Liver (tissue), 9 donors: ENCODE results near the gene NNT. TPM values are rescaled to one million over a fixed set of nuclear protein-coding genes. Genes with fewer than 3 reads are reported as not detected.

Experiments used
- DNase-seq: peaks from one replicate; pipeline ENCODE4 v3.0.0-alpha.2; 2017; ENCODE audit warnings: low spot score
- H3K27ac ChIP-seq, 2 donors: one replicate each; pipeline ENCODE4 v1.7.0; 2013; ENCODE audit warnings: inconsistent platforms in 2 of 2, low read length in 2 of 2, control low read depth in 1 of 2, low read depth in 1 of 2, mild to moderate bottlenecking in 1 of 2
- H3K27me3 ChIP-seq, 4 donors: one replicate each; pipeline versions ENCODE4 v1.6.1 to v1.7.0; 2013; ENCODE audit warnings: low read length in 3 of 4, inconsistent platforms in 1 of 4, mild to moderate bottlenecking in 1 of 4, moderate library complexity in 1 of 4; ENCODE audit not compliant: control insufficient read depth in 4 of 4, insufficient read depth in 4 of 4
- H3K36me3 ChIP-seq, 4 donors: one replicate each; pipeline versions ENCODE4 v1.6.1 to v1.7.0; 2013; ENCODE audit warnings: low read length in 3 of 4, mild to moderate bottlenecking in 3 of 4, low read depth in 1 of 4, moderate library complexity in 1 of 4; ENCODE audit not compliant: control insufficient read depth in 4 of 4, insufficient read depth in 3 of 4
- H3K4me1 ChIP-seq, 4 donors: one replicate each; pipeline versions ENCODE4 v1.6.1 to v1.7.0; 2013; ENCODE audit warnings: low read length in 3 of 4, mild to moderate bottlenecking in 3 of 4, moderate library complexity in 1 of 4; ENCODE audit not compliant: control insufficient read depth in 4 of 4, insufficient read depth in 4 of 4
- H3K4me3 ChIP-seq, 3 donors: one replicate each; pipeline versions ENCODE4 v1.6.1 to v1.7.0; 2013; ENCODE audit warnings: low read length in 3 of 3, control low read depth in 1 of 3, low read depth in 1 of 3, mild to moderate bottlenecking in 1 of 3
- H3K9ac ChIP-seq, 2 donors: one replicate each; pipeline ENCODE4 v1.7.0; 2013; ENCODE audit warnings: low read length in 2 of 2, mild to moderate bottlenecking in 2 of 2, moderate library complexity in 2 of 2, control low read depth in 1 of 2, low read depth in 1 of 2
- H3K9me3 ChIP-seq, 4 donors: one replicate each; pipeline versions ENCODE4 v1.6.1 to v1.7.0; 2013; ENCODE audit warnings: low read length in 3 of 4; ENCODE audit not compliant: control insufficient read depth in 4 of 4
- FOXA1 ChIP-seq: IDR thresholded peaks from 2 replicates; pipeline ENCODE4 v1.6.1; 2016; ENCODE audit warnings: antibody characterized with exemption
- FOXA2 ChIP-seq: IDR thresholded peaks from 2 replicates; pipeline ENCODE4 v1.6.1; 2016; ENCODE audit warnings: antibody characterized with exemption
- GABPA ChIP-seq, 2 donors: IDR thresholded peaks in 1 of 2; conservative IDR thresholded peaks in 1 of 2; 2 replicates each; pipeline ENCODE4 v1.6.1; 2016; ENCODE audit warnings: antibody characterized with exemption in 2 of 2, mild to moderate bottlenecking in 1 of 2, moderate library complexity in 1 of 2
- NR2F2 ChIP-seq: IDR thresholded peaks from 2 replicates; pipeline ENCODE4 v1.6.1; 2016; ENCODE audit warnings: antibody characterized with exemption
- RAD21 ChIP-seq, 2 donors: IDR thresholded peaks; 2 replicates each; pipeline ENCODE4 v1.6.1; 2016; ENCODE audit warnings: antibody characterized with exemption in 2 of 2, mild to moderate bottlenecking in 2 of 2
- REST ChIP-seq: IDR thresholded peaks from 2 replicates; pipeline ENCODE4 v1.6.1; 2016; ENCODE audit warnings: antibody characterized with exemption, mild to moderate bottlenecking
- RXRA ChIP-seq, 2 donors: IDR thresholded peaks; 2 replicates each; pipeline ENCODE4 v1.6.1; 2017 to 2018; ENCODE audit warnings: antibody characterized with exemption in 2 of 2, mild to moderate bottlenecking in 1 of 2
- SP1 ChIP-seq: IDR thresholded peaks from 2 replicates; pipeline ENCODE4 v1.6.1; 2018; ENCODE audit warnings: antibody characterized with exemption, mild to moderate bottlenecking
- TAF1 ChIP-seq: conservative IDR thresholded peaks from 2 replicates; pipeline ENCODE4 v1.6.1; 2016; ENCODE audit warnings: antibody characterized with exemption, mild to moderate bottlenecking
- WGBS: extraction: QIAGEN DNeasy Blood & Tissue Kit; methylation state at CpG from one replicate; pipeline ENCODE4 v1.1.7; 2013; 5-methylcytosine and 5-hydroxymethylcytosine counted together
- polyA plus RNA-seq, 2 donors: library from polyadenylated mRNA; stranded (reverse) in 1 of 2; unstranded in 1 of 2; fragments of 200-250 nt in 1 of 2; fragments of >200 nt in 1 of 2; fragmentation: Nextera tagmentation in 1 of 2; extraction: Ambion mirVana in 1 of 2; gene quantifications; one replicate each; pipeline versions ENCODE4 v1.2.1 to v1.2.3, GENCODE V29; 2013 to 2015
- total RNA-seq, 2 donors: library from RNA; depleted of rRNA; stranded (reverse); fragments of >200 nt; gene quantifications; one replicate each; pipeline ENCODE4 v1.2.3, GENCODE V29; 2014
- donor health status: healthy.
- donor health status: healthy.
- donor health status: healthy.
- donor health status: healthy.
- donor health status: healthy.

The NNT gene
- total and polyA plus RNA-seq, 4 donors, result 45.4 to 154 (median 89.2) TPM

GRCh38 chr5:43606351-43606750 lies 3.4 kb downstream of the NNT start:
- DNase-seq, result no peak
- Histone ChIP-seq H3K9me3 (no peaks in the 10 kb centered on the region), H3K9ac (no peak overlapping the region), H3K27me3 (no peaks in the 10 kb centered on the region), H3K4me3 (no peak overlapping the region), H3K27ac (no peak overlapping the region), H3K4me1 (peaks cover 6 to 28% (median 13%) of the 10 kb centered on the region in 4 donors), H3K36me3 (peaks cover 0 to 15% (median 11%) of the 10 kb centered on the region in 4 donors)
- TF ChIP-seq NR2F2, result no peak
- no peak for TF ChIP-seq TAF1
- no peak for TF ChIP-seq FOXA2
- TF ChIP-seq RAD21 (IDR thresholded peaks at IDR 0.05), result no peak
- no peak for TF ChIP-seq GABPA (IDR thresholded peaks at IDR 0.05 in 1 of 2, conservative IDR thresholded peaks at IDR 0.05 in 1 of 2)
- TF ChIP-seq FOXA1, result no peak
- no peak for TF ChIP-seq REST
- TF ChIP-seq SP1, result no peak
- WGBS, result 94% methylated on average over 3 of the region's 3 CpGs

DNA sequence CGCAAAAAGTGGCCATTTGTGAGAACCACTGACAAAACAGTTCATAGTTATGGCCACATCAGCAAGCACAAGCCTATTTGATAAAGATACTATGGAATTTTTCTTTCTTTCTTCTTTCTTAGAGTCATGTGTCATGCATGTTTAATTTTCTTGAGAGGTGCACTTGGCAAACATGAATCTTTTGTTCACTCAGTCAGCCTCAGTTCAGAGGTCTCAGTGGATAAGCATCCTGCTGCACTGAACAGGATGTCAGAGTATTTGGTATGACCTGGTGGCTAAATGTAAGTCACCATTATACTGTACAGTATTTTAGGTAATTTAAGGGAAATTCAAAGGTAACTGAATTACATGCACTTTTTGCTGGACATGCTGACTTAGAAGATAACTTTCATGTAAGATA lies 5.4 kb downstream of the NNT start:
- H3K27me3 ChIP-seq, result no peaks in the 10 kb centered on the region
- no peak for DNase-seq
- H3K9ac ChIP-seq, result no peak overlapping the region
- H3K9me3 ChIP-seq, result no peaks in the 10 kb centered on the region
- WGBS, result 98% methylated on average over 1 of the region's 1 CpG
- TF ChIP-seq RXRA (IDR thresholded peaks at IDR 0.05), result no peak
- no peak overlapping the region for H3K27ac ChIP-seq
- H3K4me1 ChIP-seq, result peaks cover 2 to 15% (median 11%) of the 10 kb centered on the region in 4 donors
- peaks cover 2 to 24% (median 21%) of the 10 kb centered on the region in 4 donors for H3K36me3 ChIP-seq
- H3K4me3 ChIP-seq, result no peak overlapping the region

DNA sequence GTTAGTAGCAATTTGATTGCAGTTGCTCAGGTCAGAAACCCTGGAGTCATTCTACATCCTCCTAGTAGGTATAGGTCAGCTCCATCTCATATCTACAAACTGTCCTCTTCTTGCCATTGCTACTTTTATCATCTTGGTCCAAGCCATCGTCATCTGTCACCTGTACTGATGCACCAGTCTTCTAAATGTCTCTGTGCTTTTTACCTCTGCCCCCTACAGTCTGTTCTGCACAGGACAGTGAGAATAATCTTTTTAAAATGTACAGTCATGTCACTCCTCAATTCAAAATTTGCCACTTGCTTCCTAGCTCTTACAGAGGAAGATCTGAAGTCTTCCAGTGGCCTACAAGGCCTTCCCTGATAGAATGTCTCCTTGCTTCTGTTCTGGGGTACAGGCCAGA lies 6.8 kb downstream of the NNT start:
- DNase-seq, result no peak
- 84% methylated on average over 1 of the region's 1 CpG for WGBS

More for the DNA sequence above, 6.8 kb downstream of the NNT start:
- TF ChIP-seq REST (no peak), TAF1 (no peak), RAD21 (IDR thresholded peaks at IDR 0.05) (peak; percentile 22 to 52)
- Histone ChIP-seq H3K9ac (no peak overlapping the region), H3K36me3 (peaks cover 2 to 29% (median 25%) of the 10 kb centered on the region in 4 donors), H3K4me1 (peaks cover 0 to 14% (median 6%) of the 10 kb centered on the region in 4 donors), H3K9me3 (no peaks in the 10 kb centered on the region), H3K27ac (no peak overlapping the region), H3K27me3 (no peaks in the 10 kb centered on the region), H3K4me3 (no peak overlapping the region)
